Cardiac ventricle fibroblast (primary cell): ENCODE data around the gene SMCHD1. TPM values are rescaled to one million over a fixed set of nuclear protein-coding genes. Genes with fewer than 3 reads are reported as not detected.

Source experiments
- total RNA-seq: library from RNA; depleted of rRNA; stranded (reverse); fragments of >200 nt; gene quantifications from 2 replicates; pipeline ENCODE4 v1.2.3, GENCODE V29; 2015

Gene SMCHD1
- 20.3 and 29.5 TPM in 2 replicates for total RNA-seq

DNA sequence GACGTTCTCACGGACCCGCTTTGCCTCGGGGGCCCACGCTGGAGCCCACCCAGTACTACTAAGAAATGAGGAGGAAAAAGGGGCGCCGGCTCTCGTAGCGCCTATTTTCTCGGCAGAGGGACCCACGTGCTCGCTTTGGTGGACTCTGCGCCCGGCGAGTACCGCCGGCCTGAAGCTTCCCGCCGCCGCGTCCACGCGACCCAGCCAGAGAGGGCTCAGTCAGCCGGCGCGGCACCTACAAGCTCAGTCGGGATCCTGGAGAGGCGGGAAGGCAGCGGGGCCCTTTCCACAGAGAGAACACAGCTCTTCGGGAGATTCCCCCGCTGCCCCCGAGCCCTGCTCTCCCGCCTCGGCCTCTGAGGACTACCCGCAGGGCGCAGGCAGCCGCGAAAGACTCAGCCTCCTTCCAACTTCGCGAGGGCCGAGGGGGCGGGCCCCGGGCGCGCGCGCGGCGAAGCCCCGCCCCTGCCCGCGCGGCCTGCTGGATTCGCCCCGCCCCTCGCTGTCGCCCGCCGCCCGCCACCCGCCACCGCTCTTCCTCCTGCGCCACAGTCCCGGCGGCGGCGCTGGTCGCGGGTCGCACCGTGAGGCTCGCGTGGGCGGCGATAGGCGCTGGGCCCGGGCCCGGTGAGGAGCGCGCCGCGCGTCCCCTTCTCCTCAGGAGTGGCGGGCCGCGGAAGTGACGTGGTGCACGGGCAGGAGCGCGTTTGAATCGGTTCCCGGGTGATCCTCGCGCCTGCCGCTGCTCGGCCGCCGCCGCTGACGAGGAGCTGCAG is at the start of gene SMCHD1:
Gene SMCHD1, plus strand, starts transcription at position 549 of the 776 bp plus-strand sequence. CDS start 350 bp downstream, outside the sequence.

GRCh38 chr18:2846636-2847316 is 191.2 kb downstream of the SMCHD1 start, which contains the start of gene EMILIN2:
EMILIN2 (plus strand) TSS chr18:2847006; CDS start chr18:2847189, 183 bp downstream.

Other genes with a start within 250 kb of the SMCHD1 start
- 3.1 and 4.5 TPM in 2 replicates for gene METTL4, start 84.2 kb upstream of the SMCHD1 start, total RNA-seq
- 1.6 and 2.7 TPM in 2 replicates for gene NDC80, start 84.2 kb upstream of the SMCHD1 start, total RNA-seq
- gene EMILIN2, start 191.3 kb downstream of the SMCHD1 start, total RNA-seq, result 16.3 and 20.6 TPM in 2 replicates